IPS-11a (cell line): ENCODE results near the gene PRKCH.
"Not testable (repeated sequence)": the region's sequence is repeated elsewhere in the genome, so short reads cannot be mapped to it uniquely, and the experiment has no call there.

Experiments
- H3K4me3 ChIP-seq: one replicate; pipeline ENCODE4 v1.5.1; 2013; ENCODE audit warnings: low read depth, low read length, control low read depth

PRKCH gene

DNA sequence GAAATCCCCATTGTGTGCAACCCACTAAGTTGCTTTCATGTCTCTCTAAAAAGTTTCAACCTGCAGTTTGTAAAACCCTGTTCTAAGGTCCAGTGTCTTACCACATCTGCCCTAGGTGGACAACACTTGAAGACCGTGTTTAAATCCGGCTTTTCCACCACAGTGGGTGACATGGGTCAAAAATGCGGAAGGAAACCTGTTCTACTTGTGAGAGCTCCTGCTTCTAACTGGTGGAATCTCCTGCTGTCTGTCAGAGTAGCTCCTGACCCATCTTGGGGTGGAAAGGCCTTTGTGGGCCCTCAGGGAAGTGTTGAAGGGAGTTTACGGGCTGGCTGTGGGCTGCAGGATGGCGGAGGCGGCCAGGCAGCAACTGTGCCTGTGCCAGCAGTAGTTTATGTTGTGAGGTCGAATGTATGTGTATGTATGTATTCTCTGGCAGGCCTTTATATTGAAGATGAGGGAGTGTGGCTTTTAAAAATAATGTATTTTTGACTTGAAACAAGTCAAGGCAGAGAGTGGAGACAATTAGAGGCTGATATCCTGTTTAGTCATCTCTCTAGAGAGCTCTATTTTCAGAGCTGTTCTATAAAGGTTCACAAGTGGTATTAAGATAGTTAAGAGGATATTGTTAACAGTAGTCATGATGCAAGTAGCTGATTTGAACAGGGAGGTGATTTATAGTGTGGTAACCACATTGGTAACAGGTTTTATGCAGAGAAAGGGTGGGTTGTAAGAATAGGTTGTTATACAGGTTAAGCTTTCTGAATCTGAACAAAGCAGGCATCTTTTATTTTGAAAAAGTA lies 67.0 kb downstream of the PRKCH start:
- H3K4me3 ChIP-seq: no peak overlapping the region

GRCh38 chr14:61388976-61389576 lies 67.7 kb downstream of the PRKCH start:
- H3K4me3 ChIP-seq: no peak overlapping the region

DNA sequence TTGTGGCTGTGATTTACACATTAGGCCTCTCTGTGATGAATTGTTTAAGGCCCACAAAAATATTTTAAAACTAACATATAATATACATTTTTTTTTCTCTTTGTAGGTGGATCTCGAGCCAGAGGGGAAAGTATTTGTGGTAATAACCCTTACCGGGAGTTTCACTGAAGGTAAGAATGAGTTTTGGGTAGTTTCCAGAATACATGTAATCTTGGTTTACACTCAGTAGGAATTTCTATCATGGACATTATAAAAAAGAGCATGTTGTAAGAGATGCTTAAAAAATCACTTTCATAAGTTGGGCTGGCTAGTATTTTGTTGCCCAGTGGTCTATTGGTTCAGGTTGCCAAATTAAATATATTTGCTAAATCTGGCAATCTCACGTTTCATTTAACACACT lies 69.7 kb downstream of the PRKCH start:
- no peak overlapping the region for H3K4me3 ChIP-seq

- no peak overlapping the region for H3K4me3 ChIP-seq
Observed at GRCh38 chr14:61392297-61392696, 70.9 kb downstream of the PRKCH start.

GRCh38 chr14:61394542-61394941 lies 73.2 kb downstream of the PRKCH start:
- no peak overlapping the region for H3K4me3 ChIP-seq

DNA sequence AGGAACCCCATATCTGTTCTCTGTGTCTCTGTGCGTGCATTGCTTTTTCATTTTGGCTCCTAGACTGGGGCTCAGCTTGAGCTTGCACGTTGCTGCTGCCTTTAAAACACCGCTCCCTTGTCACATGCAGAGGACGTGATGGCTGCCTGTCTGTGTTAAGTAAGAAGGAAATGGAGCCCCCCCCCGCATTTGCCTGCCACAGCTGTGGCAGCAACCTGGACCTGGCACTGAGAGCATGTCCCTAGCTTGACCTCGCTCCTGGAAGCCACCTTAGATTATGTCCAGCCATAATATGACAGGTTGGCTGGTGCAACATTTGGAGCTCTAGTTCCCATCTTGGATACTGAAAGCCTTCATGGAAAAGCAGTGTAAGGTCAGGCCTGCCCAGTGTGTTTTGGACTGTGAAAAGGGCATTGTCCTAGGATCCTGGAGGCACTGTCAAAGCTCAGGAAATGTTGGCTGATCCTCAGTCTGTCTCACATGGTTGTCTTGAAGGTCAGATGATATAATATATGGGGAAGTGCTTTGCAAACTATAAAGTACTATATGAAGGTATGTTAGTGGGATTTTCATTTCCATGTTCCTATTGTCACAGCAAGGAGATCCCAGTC lies 73.8 kb downstream of the PRKCH start:
- H3K4me3 ChIP-seq: no peak overlapping the region

- no peak overlapping the region for H3K4me3 ChIP-seq
Observed at GRCh38 chr14:61396279-61396678, 74.9 kb downstream of the PRKCH start.

GRCh38 chr14:61396694-61397093 lies 75.3 kb downstream of the PRKCH start:
- H3K4me3 ChIP-seq: no peak overlapping the region

GRCh38 chr14:61397615-61398014 lies 76.2 kb downstream of the PRKCH start:
- H3K4me3 ChIP-seq: no peak overlapping the region

- H3K4me3 ChIP-seq: no peak overlapping the region
Observed at GRCh38 chr14:61398221-61398620, 76.8 kb downstream of the PRKCH start.

- no peak overlapping the region for H3K4me3 ChIP-seq
Observed at GRCh38 chr14:61399365-61399764, 78.0 kb downstream of the PRKCH start.

DNA sequence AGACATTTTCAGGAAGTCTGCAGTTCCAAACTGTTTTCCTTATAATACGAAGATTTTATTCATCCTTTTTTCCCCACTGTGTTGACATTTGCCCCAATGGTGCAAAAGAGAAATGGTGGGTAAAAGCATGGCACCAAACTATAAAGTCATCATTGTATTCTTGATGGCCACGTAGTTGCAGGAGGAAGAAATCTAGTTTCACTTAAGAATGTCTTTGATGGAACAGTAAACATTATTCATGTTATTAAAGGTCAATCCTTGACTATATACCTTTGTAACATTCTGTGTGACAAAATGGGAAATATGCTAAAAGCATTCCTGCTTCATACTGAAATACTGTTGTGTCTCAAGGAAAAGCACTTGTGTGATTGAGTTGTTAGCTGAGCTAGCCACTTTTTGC lies 80.1 kb downstream of the PRKCH start:
- no peak overlapping the region for H3K4me3 ChIP-seq

GRCh38 chr14:61403411-61403810 lies 82.0 kb downstream of the PRKCH start:
- no peak overlapping the region for H3K4me3 ChIP-seq

- no peak overlapping the region for H3K4me3 ChIP-seq
Observed at GRCh38 chr14:61404637-61405036, 83.3 kb downstream of the PRKCH start.

DNA sequence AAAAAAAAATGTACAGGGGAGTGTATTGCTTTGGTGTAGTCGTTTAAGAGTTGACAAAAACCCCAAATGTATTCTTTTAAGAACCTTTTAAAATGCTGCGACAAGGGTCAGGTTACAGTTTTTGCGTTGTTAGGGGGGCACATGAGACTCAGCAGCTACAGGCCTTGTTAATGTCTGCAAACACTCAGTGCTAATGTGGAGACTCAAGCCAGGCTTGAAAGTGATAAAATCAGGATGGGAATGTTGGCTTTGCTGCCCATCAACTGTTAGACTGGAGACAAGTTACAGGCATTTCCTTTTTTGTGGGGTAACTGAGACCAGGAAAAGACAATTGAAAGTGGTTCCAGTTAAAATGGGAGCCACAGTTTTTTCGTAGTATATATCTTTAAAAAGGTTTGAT lies 84.8 kb downstream of the PRKCH start:
- H3K4me3 ChIP-seq: no peak overlapping the region

- H3K4me3 ChIP-seq: no peak overlapping the region
Observed at GRCh38 chr14:61406675-61407074, 85.3 kb downstream of the PRKCH start.

DNA sequence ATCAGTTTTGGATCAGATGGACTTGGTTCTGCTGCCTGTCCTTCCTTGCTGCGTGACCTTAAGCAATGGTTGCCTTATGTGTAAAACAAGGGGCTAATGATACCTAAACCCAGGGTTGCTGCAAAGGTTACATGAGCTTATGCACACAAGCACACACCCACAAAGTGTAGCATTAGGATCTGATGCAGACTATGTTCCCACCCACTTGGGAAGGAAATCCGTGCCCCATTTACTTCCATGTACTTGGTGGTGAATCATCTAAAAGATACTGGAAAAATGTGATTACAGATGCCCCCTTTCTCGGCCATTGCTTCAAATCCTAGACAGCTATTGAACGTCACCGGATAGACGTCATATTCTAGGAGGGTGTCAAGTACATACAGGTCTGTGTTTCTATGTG lies 87.1 kb downstream of the PRKCH start:
- H3K4me3 ChIP-seq: no peak overlapping the region

DNA sequence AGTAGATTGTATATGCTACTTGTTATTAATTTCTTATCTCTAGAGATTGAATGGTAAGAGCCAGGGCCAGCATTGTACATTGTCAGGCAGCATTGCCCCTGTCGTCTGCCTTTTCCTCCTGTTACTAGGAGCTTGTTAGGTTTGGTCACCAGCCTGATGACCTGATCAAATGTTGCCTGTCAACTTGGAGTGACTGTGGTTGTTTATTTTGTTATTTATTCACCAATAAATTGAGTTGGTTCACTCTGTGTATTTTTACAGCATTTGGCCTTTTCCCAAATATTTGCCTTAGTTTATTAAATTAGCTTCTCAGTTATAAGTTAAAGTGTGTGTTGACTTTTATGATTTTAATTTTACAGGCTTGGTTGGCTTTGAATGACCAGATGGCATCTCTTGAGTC lies 88.4 kb downstream of the PRKCH start:
- H3K4me3 ChIP-seq: no peak overlapping the region

DNA sequence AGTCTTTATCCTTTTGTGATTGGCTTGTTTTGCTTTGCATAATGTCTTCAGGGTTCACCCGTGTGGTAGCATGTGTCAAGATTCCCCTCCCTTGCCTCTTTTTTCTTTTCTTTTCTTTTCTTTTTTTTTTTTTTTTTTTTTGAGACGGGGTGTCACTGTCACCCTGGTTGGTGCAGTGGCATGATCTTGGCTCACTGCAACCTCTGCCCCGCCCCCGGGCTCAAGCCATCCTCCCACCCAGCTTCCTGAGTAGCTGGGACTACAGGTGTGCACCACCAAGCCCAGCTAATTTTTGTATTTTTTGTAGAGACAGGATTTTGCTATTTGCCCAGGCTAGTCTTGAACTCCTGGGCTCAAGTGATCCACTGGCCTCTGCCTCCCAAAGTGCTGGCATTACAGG lies 94.6 kb downstream of the PRKCH start:
- H3K4me3 ChIP-seq: not testable (repeated sequence)

- H3K4me3 ChIP-seq: no peak overlapping the region
Observed at GRCh38 chr14:61416591-61416990, 95.2 kb downstream of the PRKCH start.

- no peak overlapping the region for H3K4me3 ChIP-seq
Observed at GRCh38 chr14:61417141-61417540, 95.8 kb downstream of the PRKCH start.

GRCh38 chr14:61417883-61418455 lies 96.6 kb downstream of the PRKCH start:
- H3K4me3 ChIP-seq: no peak overlapping the region
